HUDEP-2 (cell line): ENCODE data around the gene EN2.
A peak's percentile ranks its signal among the peaks of the same experiment; 100 is the strongest.

Experiments used
- DNase-seq, 76 experiments: peaks; one replicate each; lab custom pipeline; 2025; ENCODE audit not compliant: unreplicated experiment in 76 of 76; lab: John Stamatoyannopoulos, UW

EN2 gene

DNA sequence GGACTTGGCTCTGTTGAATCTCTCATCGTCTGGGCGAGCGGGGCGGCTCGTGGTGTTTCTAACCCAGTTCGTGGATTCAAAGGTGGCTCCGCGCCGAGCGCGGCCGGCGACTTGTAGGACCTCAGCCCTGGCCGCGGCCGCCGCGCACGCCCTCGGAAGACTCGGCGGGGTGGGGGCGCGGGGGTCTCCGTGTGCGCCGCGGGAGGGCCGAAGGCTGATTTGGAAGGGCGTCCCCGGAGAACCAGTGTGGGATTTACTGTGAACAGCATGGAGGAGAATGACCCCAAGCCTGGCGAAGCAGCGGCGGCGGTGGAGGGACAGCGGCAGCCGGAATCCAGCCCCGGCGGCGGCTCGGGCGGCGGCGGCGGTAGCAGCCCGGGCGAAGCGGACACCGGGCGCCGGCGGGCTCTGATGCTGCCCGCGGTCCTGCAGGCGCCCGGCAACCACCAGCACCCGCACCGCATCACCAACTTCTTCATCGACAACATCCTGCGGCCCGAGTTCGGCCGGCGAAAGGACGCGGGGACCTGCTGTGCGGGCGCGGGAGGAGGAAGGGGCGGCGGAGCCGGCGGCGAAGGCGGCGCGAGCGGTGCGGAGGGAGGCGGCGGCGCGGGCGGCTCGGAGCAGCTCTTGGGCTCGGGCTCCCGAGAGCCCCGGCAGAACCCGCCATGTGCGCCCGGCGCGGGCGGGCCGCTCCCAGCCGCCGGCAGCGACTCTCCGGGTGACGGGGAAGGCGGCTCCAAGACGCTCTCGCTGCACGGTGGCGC lies at the start of gene EN2:
Gene EN2 (plus strand): TSS at position 19 of the 767 bp plus-strand sequence. CDS start 249 bp downstream, at position 268.
- peak in 2 of 76 experiments; percentile 1 to 19 for DNase-seq

DNA sequence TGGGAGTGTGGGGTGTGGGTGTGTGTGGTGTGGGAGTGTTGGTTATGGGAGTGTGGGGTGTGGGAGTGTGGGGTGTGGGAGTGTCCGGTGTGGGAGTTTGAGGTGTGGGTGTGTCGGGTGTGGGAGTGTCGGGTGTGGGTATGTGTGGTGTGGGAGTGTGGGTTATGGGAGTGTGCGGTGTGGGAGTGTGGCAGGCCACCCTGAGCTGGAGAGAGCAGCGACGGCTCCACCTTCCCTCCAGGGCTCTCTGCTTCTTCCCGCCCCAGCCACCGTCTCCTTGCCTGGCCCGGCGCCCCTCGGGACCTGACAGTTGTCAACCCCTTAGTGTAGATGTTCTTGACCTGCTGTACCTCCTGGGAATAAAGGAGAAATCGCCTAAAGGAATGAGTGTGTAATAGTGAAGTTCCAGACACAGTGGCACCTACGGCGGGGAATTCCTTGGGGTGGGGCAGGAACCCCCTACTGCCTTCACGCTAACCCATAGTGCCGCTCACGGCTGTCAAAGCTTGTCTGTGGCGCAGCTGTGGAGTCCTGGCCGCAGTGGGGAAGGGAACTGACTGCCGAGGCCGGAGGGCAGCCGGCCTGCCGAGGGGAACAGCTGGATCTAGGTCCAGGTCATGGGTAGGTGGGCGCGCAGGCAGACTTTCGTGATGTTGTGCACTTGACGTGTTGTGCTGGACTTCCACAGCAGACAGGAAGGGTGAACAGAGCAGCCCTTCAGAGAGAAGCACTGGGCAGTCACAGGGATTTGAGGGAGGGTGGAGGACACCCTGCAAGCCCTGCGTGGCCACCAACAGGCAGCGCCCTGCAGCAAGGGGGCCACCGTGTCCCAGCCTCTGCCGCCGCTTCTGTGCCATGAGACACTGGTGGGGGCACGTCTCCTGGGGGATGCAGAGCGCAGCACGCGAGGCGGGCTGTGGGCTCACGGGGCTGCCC lies 49.0 kb upstream of the EN2 start:
- DNase-seq, result no peak

DNA sequence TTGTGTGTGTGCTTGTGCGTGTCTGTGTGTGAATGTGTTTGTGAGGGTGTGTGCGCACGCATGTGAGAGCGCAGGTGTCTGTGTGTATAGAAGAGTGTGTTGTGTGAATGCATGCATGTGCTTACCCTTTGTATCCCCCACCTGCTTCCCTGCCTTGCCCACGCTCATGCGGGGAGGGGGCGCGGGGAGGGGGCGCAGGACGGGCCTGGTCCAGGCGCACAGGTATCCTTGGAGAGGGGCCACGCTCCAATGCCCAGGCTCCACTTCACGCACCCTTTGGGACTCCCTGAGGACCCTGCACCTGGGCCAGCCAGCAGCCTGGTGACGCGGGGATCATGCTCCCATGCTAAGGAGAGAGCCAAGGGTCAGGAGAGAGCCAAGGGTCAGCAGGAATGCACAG lies 47.9 kb upstream of the EN2 start:
- no peak for DNase-seq

DNA sequence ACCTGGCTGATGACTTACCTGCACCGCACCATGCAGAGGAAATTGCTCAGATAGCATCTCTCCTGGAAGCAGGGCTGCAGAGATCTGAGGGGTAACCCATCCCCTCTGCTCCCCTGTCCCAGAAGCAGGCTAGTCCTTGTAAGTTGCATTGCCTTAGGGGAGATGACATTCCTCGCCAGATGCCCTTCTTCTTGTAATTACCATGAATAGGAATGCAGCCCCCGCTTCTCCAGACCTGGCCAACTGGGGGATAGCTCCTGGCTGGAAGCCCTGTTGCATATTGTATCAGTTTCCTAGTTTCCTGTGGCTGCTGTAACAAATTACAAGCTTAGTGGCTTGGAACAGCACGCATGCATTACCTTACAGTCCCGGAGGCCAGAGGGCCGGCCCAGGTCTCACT lies 47.5 kb upstream of the EN2 start:
- DNase-seq, result no peak

DNA sequence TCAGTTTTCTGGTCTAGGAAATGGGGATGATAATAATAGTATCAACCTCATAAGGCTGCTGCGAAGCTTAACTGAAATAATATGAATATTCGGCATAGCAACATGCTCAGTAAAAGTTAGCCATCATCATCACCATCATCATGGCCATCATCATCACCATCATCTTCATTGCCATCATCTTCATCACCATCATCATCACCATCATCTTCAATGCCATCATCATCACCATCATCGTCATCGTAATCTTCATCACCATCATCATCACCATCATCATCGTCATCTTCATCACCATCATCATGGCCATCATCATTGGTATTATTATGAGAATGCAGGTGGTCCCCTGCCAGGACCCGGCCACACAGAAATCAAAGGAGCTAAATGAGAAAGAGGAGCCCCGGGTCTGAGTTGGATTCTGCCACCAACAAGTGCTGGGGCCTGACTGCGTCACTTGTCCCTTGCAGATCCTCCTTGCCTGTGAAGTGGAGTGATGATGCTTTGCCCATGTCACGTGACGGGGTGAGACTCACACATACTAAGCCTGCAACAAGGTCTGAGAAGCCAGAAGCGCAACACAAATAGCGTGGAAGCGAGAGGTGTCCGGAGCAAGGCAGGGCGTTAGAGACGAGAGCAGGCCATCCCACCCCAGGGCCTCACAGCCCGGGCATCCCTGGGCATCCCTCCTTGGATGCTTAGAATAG lies 46.1 kb upstream of the EN2 start:
- no peak for DNase-seq

DNA sequence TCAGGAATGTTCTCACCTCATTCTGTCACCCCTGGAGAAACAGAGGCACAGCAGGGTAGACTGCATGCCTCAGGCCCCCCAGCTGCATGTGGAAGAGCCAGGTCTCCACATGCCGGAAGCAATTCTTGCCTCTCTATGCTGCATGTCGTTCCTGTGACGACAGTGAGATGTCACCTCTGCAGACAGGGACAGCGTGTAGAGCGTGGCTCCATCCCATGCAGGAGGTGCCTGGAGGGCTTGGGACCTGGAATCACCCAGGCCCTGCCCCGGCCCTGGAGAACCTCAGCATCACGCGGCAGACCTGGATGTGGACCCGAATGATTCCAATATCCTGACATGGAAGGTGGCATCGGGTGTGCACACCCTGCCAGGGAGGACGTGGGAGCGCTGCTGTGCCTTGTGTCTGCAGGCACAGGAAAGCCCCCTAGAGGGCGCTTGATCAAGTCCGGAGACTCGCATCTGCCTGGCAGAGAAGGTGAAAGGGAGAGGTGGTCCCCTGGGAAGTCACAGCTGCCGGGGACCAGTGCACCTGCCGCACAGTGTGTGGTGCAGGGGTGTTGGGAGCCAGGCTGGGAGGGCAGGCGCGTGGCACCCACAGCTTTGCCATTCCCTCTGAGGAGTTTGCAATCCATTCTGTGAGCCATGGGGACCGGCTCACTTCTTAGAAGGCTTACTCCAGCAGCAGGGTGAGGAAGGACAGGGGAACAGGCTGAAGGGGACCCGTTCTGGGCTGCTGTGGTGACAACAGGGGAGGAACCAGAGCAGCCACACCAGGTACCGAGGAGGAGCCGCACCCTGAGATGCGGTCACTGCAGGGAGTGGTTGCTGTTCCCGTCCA lies 45.3 kb upstream of the EN2 start:
- DNase-seq, result peak in 49 of 76 experiments; percentile 1 to 67 (median 24)

DNA sequence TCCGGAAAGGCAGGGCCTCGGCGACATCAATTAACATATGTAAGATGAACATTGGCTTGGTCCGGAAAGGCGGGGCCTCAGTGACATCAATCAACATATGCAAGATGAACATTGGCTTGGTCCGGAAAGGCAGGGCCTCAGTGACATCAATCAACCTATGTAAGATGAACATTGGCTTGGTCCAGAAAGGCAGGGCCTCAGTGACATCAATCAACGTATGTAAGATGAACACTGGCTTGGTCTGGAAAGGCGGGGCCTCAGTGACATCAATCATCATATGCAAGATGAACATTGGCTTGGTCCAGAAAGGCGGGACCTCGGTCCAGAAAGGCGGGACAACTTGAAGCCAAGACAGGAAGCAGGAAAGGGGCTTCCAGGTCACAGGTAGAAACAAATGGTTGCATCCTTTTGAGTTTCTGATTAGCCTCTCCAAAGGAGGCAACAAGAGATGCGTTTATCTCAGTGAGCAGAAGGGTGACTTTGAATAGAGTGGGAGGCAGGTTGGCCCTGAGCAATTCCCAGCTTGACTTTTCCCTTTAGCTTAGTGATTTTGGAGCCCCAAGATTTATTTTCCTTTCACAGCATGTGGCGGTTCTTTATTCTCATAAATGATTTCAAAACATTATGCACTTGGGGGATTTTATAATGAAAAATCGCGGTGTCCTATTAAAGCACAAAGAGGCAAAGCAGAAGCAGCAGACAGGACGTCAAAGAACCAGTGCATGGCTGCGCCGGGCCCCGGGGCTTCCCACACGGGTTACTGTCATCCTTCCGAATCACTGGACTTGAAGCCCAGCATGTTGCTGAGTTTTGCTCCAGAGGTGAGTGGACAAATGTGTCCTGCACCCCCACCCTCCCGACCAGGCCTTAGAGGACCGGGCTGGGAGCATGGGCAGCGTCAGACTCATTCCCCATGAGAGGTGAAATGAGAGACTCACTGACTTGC lies 43.1 kb upstream of the EN2 start:
- no peak for DNase-seq

DNA sequence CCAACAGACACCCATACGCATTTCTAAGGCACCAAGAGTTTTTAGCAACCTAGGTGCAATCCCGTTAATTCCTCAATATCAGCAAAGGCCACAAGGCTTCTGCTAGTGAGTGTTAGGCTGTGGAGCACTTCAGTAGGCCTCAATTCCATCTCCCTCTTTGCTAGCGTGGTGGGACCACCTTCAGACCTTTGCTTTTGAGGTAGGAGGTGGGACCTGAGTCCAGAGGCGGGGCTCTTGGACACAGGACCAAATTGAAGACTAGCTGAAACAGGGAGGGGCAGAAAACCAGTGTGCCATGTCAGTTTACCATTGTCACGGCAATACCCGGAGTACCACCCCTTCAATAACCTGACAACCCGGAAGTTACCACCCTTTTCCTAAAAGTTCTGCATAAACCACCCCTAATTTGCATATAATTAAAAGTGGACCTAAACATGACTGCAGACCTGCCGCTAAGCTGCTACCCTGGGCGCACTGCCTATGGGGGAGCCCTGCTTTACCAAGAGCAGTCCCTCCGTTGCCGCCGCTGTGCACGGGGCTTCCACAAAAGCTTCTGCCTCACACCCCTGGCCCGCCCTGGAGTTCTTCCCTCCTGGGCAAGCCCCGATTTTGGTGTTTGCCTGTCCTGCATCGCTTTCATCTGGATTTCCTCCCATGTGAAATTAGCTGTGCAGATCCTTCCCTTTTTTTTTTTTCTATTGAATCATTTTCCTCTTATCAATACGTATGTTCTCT lies 41.1 kb upstream of the EN2 start:
- no peak for DNase-seq

DNA sequence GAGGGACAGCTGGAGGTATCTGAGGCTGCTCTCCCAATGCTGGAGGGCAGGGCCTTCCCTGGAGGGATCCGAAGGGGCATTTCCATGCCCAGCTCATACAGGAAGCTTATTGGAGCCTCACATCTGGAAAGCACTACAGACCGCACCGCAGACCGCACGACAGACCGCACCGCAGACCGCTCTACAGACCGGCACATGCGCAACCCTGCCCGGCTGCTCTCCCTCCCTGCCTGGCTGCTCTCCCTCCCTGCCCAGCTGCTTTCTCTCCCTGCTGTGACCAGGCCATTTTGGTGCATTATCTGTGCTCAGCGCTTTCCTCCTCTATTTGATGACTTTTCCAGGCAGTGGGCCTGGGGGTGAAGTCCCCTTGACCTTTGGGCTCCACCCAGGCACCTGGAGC lies 39.6 kb upstream of the EN2 start:
- no peak for DNase-seq

DNA sequence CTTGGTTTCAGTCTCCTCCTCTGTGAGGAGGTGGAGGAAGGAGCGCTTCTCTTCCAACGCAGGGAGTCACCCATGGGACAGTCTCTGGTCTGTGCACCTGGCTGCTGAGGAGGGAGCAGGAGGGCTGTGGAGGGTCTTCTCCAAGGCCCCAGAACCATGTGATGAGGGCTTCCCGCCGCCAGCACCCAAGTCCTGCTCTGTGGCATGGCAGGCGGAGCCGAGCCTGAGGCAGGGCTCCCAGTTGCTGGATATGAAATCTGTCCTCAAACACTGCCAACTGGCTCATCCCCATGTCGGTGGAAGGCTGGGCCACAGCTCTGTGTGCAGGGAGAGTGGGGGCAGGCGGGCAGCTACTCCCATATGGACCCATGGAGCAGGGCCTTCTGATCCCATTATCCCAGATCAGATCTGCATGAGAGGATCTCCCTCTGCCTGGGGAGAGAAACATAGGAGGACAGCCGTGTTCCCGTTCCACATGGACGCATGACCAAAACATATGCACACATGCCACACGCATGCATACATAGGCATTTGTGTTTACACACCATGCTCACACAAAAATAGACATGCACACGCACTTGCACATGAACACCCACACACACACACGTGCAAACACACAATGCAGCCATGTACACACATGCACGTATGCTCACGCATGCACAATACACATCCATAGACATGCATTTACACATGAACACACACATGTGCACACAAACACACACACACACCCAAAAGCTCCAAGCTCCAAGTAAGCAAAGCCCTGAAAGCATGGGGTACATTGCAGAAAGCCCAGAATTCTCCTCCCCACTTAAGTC lies 38.8 kb upstream of the EN2 start:
- DNase-seq, result no peak

DNA sequence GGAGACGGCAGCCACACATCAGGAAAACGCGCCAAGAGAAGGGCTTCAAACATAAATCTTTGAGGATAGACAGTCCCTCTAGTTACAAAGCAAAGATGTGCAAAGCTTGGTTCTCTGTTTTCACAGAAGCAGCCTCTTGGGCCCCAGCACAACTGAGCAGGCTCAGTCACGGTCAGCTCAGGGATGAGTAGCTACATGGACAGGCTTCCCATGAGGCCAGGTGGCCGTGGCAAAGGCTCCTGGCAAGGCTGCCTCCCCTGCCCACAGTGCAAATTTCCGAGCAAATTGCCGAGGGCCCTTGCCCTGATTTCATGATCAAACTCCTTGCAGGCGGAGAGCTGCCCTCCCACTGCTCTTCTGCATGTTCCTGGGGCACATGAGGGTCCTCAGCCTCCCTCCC lies 37.8 kb upstream of the EN2 start:
- DNase-seq, result no peak

DNA sequence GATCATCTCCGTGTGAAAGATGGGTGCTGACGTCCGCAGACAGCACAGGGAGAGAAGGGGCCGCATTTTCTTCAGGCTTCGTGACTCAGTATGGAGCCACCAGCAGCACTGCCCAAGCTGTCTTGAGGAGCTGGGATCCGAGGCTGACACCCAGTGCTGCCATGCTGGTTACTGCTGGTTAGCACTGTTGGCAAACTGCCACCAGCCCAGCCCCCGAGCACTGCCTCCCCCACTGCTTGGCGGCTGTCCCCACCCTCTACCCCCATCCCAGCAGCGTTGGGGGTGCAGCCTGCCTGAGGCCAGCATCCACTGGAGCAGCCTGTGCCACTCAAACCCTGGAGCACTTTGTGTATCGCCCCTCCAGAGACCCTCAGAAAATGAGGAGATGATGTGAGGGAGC lies 35.8 kb upstream of the EN2 start:
- DNase-seq, result no peak

DNA sequence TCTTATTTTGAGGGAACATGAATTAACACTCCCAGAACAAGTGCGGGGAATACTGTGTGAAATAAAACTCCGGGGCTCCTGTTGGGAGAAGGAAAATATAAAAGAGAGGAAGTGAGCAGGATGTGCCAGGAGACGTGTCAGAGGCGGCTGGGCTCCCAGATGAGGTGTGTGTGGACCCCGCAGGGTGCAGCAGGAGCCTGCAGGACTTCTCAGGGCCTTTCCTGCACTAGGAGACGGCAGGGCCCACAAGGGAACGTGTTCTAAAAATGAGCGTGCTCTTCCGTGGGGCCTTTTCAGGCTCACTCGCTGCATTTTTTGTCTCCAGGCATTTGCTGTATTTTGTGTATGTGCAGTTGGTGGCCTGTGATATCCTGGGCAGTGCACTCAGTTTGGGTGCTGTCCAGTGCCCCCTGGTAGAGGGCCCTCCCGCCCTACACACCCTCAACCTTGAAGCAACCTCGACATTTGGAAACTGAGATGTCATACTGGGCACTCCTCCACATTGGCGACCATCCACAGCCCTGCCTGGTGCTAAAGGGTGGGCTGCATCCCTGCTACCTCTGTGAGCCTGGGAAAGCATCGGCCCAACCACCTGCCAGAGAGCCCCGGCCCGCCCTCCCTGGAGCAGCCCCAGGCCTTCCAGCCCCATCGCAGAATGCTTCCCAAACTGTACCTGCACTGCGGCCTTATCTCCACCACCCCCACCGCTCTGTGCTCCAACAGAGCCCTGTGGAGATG lies 35.2 kb upstream of the EN2 start:
- DNase-seq, result no peak

DNA sequence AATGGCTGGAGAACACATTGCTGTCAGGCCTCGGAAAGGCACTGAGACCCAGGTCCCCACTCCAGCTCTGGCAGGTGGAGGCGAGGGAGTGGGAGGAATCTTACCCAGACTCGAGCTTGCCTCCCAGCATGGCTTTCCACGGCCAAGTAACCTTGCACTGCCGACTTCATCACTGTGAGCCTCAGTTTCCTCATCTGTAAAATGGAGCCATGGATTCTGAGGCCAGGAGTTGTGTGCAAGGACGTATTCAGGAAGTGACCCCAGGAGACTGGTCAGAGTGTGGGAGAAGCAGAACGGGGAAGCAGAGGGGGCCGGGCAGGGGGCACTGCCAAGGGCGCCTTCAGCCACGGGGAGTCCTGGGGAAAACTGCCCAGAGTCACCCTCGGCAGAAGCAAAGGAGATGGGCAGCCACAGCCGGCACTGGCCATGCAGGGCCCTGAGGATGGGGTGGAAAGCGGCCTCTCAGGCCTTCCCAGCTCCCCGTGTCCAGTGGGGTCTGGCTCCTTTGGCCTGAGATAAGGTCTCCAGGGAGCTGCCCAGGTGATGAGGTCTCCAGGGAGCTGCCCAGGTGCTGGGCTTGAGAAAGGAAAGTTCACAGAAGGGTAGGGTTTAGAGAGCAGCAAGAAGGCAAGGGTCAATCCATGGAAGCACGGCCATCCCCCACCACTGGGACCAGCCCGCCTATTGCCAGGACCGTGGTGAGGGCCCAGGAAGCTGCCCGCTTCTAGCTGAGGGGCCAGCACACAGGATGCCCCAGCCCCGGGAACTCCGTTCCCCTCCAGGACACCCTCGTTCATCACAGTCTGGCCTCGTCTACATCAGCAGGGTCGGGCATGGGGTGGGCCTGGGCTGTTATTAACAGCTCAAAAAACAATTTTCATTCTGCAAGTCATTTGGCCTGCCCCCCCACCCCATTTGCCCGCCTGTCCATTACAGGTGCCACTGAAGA lies 34.3 kb upstream of the EN2 start:
- DNase-seq, result no peak

DNA sequence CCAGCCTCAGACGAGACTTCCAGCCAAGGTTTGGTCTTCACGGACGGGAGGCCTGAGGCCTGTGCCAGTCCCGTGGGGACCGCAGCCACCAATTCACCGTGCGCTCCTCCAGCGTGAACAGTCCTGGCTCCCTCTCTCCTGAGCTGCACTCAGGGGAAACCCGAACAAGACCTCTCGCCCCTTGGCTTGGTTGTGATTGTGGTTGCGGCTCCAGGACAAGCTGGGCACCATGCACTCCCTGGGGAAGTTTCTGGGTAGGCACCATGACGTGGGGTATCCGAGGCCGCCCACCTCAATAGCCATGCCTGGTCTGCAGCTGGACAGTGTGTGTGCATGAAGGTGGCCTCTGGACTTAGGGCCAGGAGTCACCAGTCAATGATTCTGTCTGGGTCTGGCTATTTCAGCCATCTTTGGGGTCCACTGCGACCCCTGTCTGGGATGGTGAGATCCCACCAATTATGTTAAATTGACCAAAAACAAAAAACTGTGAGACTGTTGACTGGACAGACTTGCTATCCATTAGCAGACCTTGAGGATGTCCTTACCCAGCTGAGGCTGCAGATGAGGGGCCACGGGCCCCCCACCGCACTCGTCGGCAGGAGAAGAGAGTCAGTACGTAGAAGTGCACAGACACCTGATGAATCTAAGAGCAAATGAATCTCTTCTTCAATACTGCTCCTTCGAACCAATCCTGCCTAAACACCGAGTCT lies 33.5 kb upstream of the EN2 start:
- no peak for DNase-seq

DNA sequence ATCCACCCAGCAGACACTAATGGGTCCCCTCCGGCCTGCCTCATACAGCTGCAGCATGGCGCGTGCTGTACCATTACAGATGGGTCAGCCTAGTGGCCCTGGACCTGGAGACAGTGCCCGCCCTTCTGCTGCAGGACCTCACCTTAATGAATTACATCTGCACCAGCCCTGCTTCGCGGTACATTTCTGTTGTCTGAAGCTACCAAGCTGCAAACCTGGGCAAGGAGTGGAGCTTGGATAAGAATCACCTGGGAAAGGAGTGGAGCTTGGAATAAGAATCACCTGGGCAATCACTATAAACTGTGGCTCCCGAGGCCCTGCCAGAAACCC lies 33.0 kb upstream of the EN2 start:
- DNase-seq, result no peak
